H1 (cell line): ENCODE data around the gene ROR1. TPM values are rescaled to one million over a fixed set of nuclear protein-coding genes. Genes with fewer than 3 reads are reported as not detected.

ENCODE experiments used
- CTCF ChIA-PET: fragments of 300-600 bp; sonication (Branson Sonifier 250); formaldehyde crosslinking; loops from one replicate; lab custom pipeline; 2021; ENCODE audit not compliant: partially characterized antibody; lab: Charles Lee
- POLR2A ChIA-PET: fragments of 300-600 bp; sonication (Branson Sonifier 250); formaldehyde crosslinking; loops from one replicate; lab custom pipeline; 2021; ENCODE audit warnings: inconsistent platforms; ENCODE audit not compliant: partially characterized antibody; lab: Charles Lee
- DNase-seq, 2 experiments: peaks; one replicate each; pipeline versions ENCODE4 v3.0.0 to v3.0.0-alpha.2; 2010 to 2022; ENCODE audit warnings: low spot score in 2 of 2, low read depth in 1 of 2, mixed read lengths in 1 of 2
- FAIRE-seq: peaks from 2 replicates; lab custom pipeline; 2011; peaks lifted over from hg19 to GRCh38; lab: Jason Lieb, UNC
- H2AFZ ChIP-seq: 2 replicates; pipeline ENCODE4 v1.8.1; 2012; ENCODE audit warnings: low read length, inconsistent platforms
- H2AK5ac ChIP-seq: 2 replicates; pipeline ENCODE4 v1.6.1; 2013; ENCODE audit warnings: low read depth, low read length
- H2BK120ac ChIP-seq: replicated peaks from 2 replicates; pipeline ENCODE3; 2013; ENCODE audit warnings: low read depth, low read length, inconsistent platforms
- H2BK12ac ChIP-seq: 2 replicates; pipeline ENCODE4 v1.6.1; 2013; ENCODE audit warnings: low read depth, low read length
- H2BK15ac ChIP-seq: 2 replicates; pipeline ENCODE4 v1.6.1; 2013; ENCODE audit warnings: low read length
- H2BK20ac ChIP-seq: 2 replicates; pipeline ENCODE4 v1.6.1; 2013; ENCODE audit warnings: low read length
- H2BK5ac ChIP-seq: 2 replicates; pipeline ENCODE4 v1.6.1; 2013; ENCODE audit warnings: low read depth, low read length
- H3K14ac ChIP-seq: 2 replicates; pipeline ENCODE4 v1.6.1; 2013; ENCODE audit warnings: inconsistent platforms; ENCODE audit not compliant: insufficient read length
- H3K18ac ChIP-seq: 2 replicates; pipeline ENCODE4 v1.6.1; 2013; ENCODE audit warnings: low read length; ENCODE audit errors: extremely low read depth
- H3K23ac ChIP-seq: 2 replicates; pipeline ENCODE4 v1.6.1; 2013; ENCODE audit warnings: inconsistent platforms; ENCODE audit not compliant: insufficient read length
- H3K23me2 ChIP-seq: 2 replicates; pipeline ENCODE4 v1.6.1; 2013; ENCODE audit warnings: low read depth, low read length
- H3K27ac ChIP-seq: 2 replicates; pipeline ENCODE4 v1.6.1; 2011; ENCODE audit warnings: low read depth, low read length, inconsistent platforms
- H3K27me3 ChIP-seq, 4 experiments: replicated peaks in 1 of 4; 1 replicate in 1 of 4; 2 replicates in 3 of 4; pipeline versions ENCODE4 v1.6.1 to v1.8.1; 2011 to 2013; ENCODE audit warnings: low read length in 3 of 4, mild to moderate bottlenecking in 3 of 4, inconsistent platforms in 2 of 4, mixed read lengths in 2 of 4, moderate library complexity in 1 of 4; ENCODE audit not compliant: control insufficient read depth in 3 of 4, insufficient read depth in 3 of 4; ENCODE audit errors: extremely low read depth in 1 of 4
- H3K36me3 ChIP-seq, 4 experiments: 2 replicates each; pipeline versions ENCODE4 v1.6.1 to v1.8.1; 2011 to 2013; ENCODE audit warnings: mild to moderate bottlenecking in 4 of 4, low read length in 3 of 4, moderate library complexity in 2 of 4, control low read depth in 1 of 4, inconsistent platforms in 1 of 4; ENCODE audit not compliant: insufficient read depth in 4 of 4, control insufficient read depth in 2 of 4
- H3K4ac ChIP-seq: replicated peaks from 2 replicates; pipeline ENCODE3; 2013; ENCODE audit warnings: low read length, low read depth, mixed read lengths, inconsistent platforms; ENCODE audit not compliant: insufficient read length
- H3K4me1 ChIP-seq, 4 experiments: replicated peaks in 1 of 4; 1 replicate in 1 of 4; 2 replicates in 3 of 4; pipeline versions ENCODE4 v1.6.1 to v1.8.1; 2011 to 2013; ENCODE audit warnings: low read length in 3 of 4, inconsistent platforms in 2 of 4, mixed read lengths in 1 of 4; ENCODE audit not compliant: insufficient read depth in 4 of 4, control insufficient read depth in 3 of 4
- H3K4me2 ChIP-seq, 2 experiments: 2 replicates each; pipeline versions ENCODE4 v1.6.1 to v1.8.1; 2011 to 2013; ENCODE audit warnings: low read depth in 2 of 2, low read length in 2 of 2, control low read depth in 1 of 2, inconsistent platforms in 1 of 2, mild to moderate bottlenecking in 1 of 2; ENCODE audit not compliant: insufficient read depth in 1 of 2
- H3K4me3 ChIP-seq, 4 experiments: fragments of 200-600, 300-600 bp in 1 of 4; sonication (generic), shearing (Covaris generic), sonication (Bioruptor Twin) in 1 of 4; 2 replicates each; pipeline versions ENCODE4 v1.5.1 to v1.8.1; 2011 to 2016; ENCODE audit warnings: low read length in 4 of 4, low read depth in 3 of 4, control low read depth in 2 of 4, inconsistent platforms in 2 of 4, mild to moderate bottlenecking in 2 of 4, mixed read lengths in 1 of 4, moderate library complexity in 1 of 4; ENCODE audit not compliant: insufficient read depth in 2 of 4; ENCODE audit errors: extremely low read depth in 1 of 4
- H3K56ac ChIP-seq: replicated peaks from 2 replicates; pipeline ENCODE3; 2013; ENCODE audit warnings: low read depth, mild to moderate bottlenecking, mixed read lengths, low read length, inconsistent platforms; ENCODE audit not compliant: insufficient read length
- H3K79me1 ChIP-seq: 2 replicates; pipeline ENCODE4 v1.6.1; 2013; ENCODE audit warnings: low read depth, low read length, control low read depth
- H3K79me2 ChIP-seq, 2 experiments: 2 replicates each; pipeline versions ENCODE4 v1.6.1 to v1.8.1; 2012 to 2013; ENCODE audit warnings: low read length in 2 of 2, mild to moderate bottlenecking in 2 of 2, inconsistent platforms in 1 of 2; ENCODE audit not compliant: insufficient read depth in 2 of 2, control insufficient read depth in 1 of 2
- H3K9ac ChIP-seq, 4 experiments: replicated peaks in 1 of 4; 1 replicate in 1 of 4; 2 replicates in 3 of 4; pipeline versions ENCODE4 v1.6.1 to v1.8.1; 2011 to 2013; ENCODE audit warnings: low read depth in 3 of 4, low read length in 3 of 4, control low read depth in 2 of 4, mild to moderate bottlenecking in 2 of 4, moderate library complexity in 2 of 4, inconsistent platforms in 1 of 4; ENCODE audit errors: extremely low read depth in 1 of 4
- H3K9me3 ChIP-seq, 2 experiments: 2 replicates each; pipeline versions ENCODE4 v1.6.1 to v1.8.1; 2012 to 2013; ENCODE audit warnings: mild to moderate bottlenecking in 2 of 2, moderate library complexity in 2 of 2, control low read depth in 1 of 2, inconsistent platforms in 1 of 2, low read depth in 1 of 2, low read length in 1 of 2, mixed read lengths in 1 of 2; ENCODE audit not compliant: insufficient read depth in 2 of 2
- H4K20me1 ChIP-seq, 2 experiments: replicated peaks in 1 of 2; 2 replicates each; pipeline versions ENCODE3 to v1.8.1; 2011 to 2013; ENCODE audit warnings: inconsistent platforms in 2 of 2, low read length in 2 of 2, mild to moderate bottlenecking in 1 of 2; ENCODE audit not compliant: insufficient read depth in 2 of 2, control insufficient read depth in 1 of 2
- H4K5ac ChIP-seq: 2 replicates; pipeline ENCODE4 v1.6.1; 2013; ENCODE audit warnings: low read length, low read depth, mixed read lengths, inconsistent platforms; ENCODE audit not compliant: insufficient read length
- H4K8ac ChIP-seq: 2 replicates; pipeline ENCODE4 v1.8.0; 2013; ENCODE audit warnings: mild to moderate bottlenecking, moderate library complexity, low read length, inconsistent platforms; ENCODE audit not compliant: insufficient read depth; ENCODE audit errors: extremely low read depth
- H4K91ac ChIP-seq: replicated peaks from 2 replicates; pipeline ENCODE3; 2013; ENCODE audit warnings: low read length, mixed read lengths, inconsistent platforms; ENCODE audit not compliant: insufficient read length
- BRCA1 ChIP-seq: IDR thresholded peaks from 2 replicates; pipeline ENCODE4 v1.6.1; 2012; ENCODE audit warnings: low read depth, low read length, improper control_type of control experiment
- CREB1 ChIP-seq: IDR thresholded peaks from 2 replicates; pipeline ENCODE4 v1.6.1; 2012; ENCODE audit warnings: inconsistent platforms
- CTBP2 ChIP-seq: IDR thresholded peaks from 2 replicates; pipeline ENCODE4 v1.7.0; 2011; ENCODE audit warnings: borderline replicate concordance, mild to moderate bottlenecking, moderate library complexity, mixed read lengths, low read length; ENCODE audit not compliant: insufficient read depth, insufficient read length
- RAD21 ChIP-seq, 2 experiments: IDR thresholded peaks in 1 of 2; conservative IDR thresholded peaks in 1 of 2; 2 replicates each; pipeline ENCODE4 v1.6.1; 2011; ENCODE audit warnings: low read depth in 2 of 2, low read length in 2 of 2, improper control_type of control experiment in 1 of 2, inconsistent platforms in 1 of 2, mild to moderate bottlenecking in 1 of 2, moderate library complexity in 1 of 2
- SAP30 ChIP-seq: fragments of 300-600 bp; sonication (generic); IDR thresholded peaks from 2 replicates; pipeline ENCODE4 v1.7.1; 2012; ENCODE audit warnings: low read length, moderate library complexity, mild to moderate bottlenecking, inconsistent platforms; ENCODE audit not compliant: insufficient read depth, insufficient replicate concordance
- SIX5 ChIP-seq: IDR thresholded peaks from 2 replicates; pipeline ENCODE4 v1.6.1; 2011; ENCODE audit warnings: mild to moderate bottlenecking, low read depth, low read length
- SRF ChIP-seq: IDR thresholded peaks from 2 replicates; pipeline ENCODE4 v1.6.1; 2011; ENCODE audit warnings: mild to moderate bottlenecking, low read depth, low read length, moderate library complexity
- TAF1 ChIP-seq: IDR thresholded peaks from 2 replicates; pipeline ENCODE4 v1.6.1; 2011; ENCODE audit warnings: mild to moderate bottlenecking, low read depth, low read length
- WGBS, 2 experiments: shearing (Covaris generic) in 1 of 2; methylation state at CpG; one replicate each; pipeline versions ENCODE4 v1.1.6 to v1.1.7; 2013 to 2015; ENCODE audit warnings: low lambda C conversion rate in 2 of 2, mixed read lengths in 2 of 2, inconsistent platforms in 1 of 2, low coverage in 1 of 2, missing lambda C conversion rate in 1 of 2; ENCODE audit not compliant: insufficient replicate concordance in 2 of 2, insufficient coverage in 1 of 2, insufficient read length in 1 of 2; ENCODE audit errors: extremely low coverage in 1 of 2, missing lambda C conversion rate in 1 of 2; 5-methylcytosine and 5-hydroxymethylcytosine counted together
- polyA plus RNA-seq, 7 experiments: library from polyadenylated mRNA; depleted of rRNA in 3 of 7; stranded (reverse) in 5 of 7; unstranded in 2 of 7; fragments of >200 nt in 5 of 7; fragments of 200-250 nt in 2 of 7; gene quantifications; 1 replicate in 5 of 7; 2 replicates in 1 of 7; 4 replicates in 1 of 7; pipeline versions ENCODE4 v1.2.1 to v1.2.3, GENCODE V29; 2011 to 2013; ENCODE audit warnings: missing spikeins in 2 of 7, mixed read lengths in 2 of 7
- total RNA-seq: library from RNA; stranded (reverse); fragmentation: NEBNext Ultra II Directional; extraction: Animal tissue kit (Norgen Biotek cat#: 25700); gene quantifications from 2 replicates; pipeline ENCODE4 v1.2.1, GENCODE V29; 2021
- TF ChIP-seq, protein P1 (sequence below): IDR thresholded peaks from 2 replicates; pipeline ENCODE4 v1.6.1; 2012; ENCODE audit warnings: low read length, inconsistent platforms

Gene ROR1
- total and polyA plus RNA-seq, 2 of the 8 experiments (the other 6 are each of a cell fraction or from before 2014, with no cell fraction given) = 33.6 to 73.6 TPM

DNA sequence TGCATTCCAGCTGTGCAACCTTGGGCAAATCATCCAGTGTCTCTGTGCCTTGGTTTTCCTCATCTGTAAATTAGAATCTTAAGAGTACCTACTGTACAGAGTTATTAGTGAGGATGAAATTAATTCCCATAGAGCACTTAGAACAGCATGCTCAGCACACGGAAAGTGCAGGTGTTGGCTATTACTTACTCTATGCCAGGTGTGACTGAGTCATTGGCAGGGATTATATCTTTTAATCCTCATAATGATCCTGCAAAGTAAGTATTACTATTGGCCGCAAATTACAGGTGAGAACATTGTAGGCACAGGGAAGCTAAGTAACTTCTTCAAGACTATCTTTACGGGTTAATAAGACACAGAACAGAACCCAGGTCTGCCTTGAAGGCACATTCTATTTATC lies 423.3 kb downstream of the ROR1 start:
- Histone ChIP-seq H3K9me3 (no peaks in the 10 kb centered on the region; a peak in 1 of 4 replicates), H2BK5ac (no peak overlapping the region), H4K20me1 (no peaks in the 10 kb centered on the region), H3K79me1 (no peaks in the 10 kb centered on the region), H2BK20ac (no peak overlapping the region), H3K23me2 (no peaks in the 10 kb centered on the region), H3K4ac (no peak overlapping the region), H3K14ac (no peak overlapping the region), H2AK5ac (no peak overlapping the region), H3K4me3 (no peak overlapping the region), H3K36me3 (no peaks in the 10 kb centered on the region), H3K56ac (no peak overlapping the region), H3K9ac (no peak overlapping the region), H4K5ac (no peak overlapping the region), H3K4me1 (peaks cover 0 to 5% (median 0%) of the 10 kb centered on the region in 4 experiments; a peak in 2 of 7 replicates), H2AFZ (no peak overlapping the region), H2BK12ac (no peak overlapping the region), H3K27ac (no peak overlapping the region), H3K4me2 (no peak overlapping the region), H3K18ac (no peak overlapping the region), H3K23ac (no peak overlapping the region), H4K8ac (no peak overlapping the region), H2BK15ac (no peak overlapping the region), H2BK120ac (no peak overlapping the region), H4K91ac (no peak overlapping the region), H3K27me3 (no peaks in the 10 kb centered on the region), H3K79me2 (no peaks in the 10 kb centered on the region)
- CTCF ChIA-PET = interaction anchor here (0.6 to 3.0 kb wide), 5 partner anchors 55 to 578 kb away, joined by 3 to 7 read pairs (median 3); no protein-coding TSS in a partner anchor
- POLR2A ChIA-PET = interaction anchor here (1.2 kb wide), 1 partner anchor 15 kb away, joined by 3 read pairs; no protein-coding TSS in a partner anchor
- FAIRE-seq = no peak
- WGBS, 2 experiments = 80% methylated on average over 3 of the region's 3 CpGs; no CpG with 5 or more reads in 1 of the 2 experiments
- DNase-seq = no peak
- no peak for TF ChIP-seq CTBP2
- no peak for TF ChIP-seq CREB1
- TF ChIP-seq, protein P1, sequence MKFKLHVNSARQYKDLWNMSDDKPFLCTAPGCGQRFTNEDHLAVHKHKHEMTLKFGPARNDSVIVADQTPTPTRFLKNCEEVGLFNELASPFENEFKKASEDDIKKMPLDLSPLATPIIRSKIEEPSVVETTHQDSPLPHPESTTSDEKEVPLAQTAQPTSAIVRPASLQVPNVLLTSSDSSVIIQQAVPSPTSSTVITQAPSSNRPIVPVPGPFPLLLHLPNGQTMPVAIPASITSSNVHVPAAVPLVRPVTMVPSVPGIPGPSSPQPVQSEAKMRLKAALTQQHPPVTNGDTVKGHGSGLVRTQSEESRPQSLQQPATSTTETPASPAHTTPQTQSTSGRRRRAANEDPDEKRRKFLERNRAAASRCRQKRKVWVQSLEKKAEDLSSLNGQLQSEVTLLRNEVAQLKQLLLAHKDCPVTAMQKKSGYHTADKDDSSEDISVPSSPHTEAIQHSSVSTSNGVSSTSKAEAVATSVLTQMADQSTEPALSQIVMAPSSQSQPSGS = no peak
- no peak for TF ChIP-seq SRF
- TF ChIP-seq RAD21 (IDR thresholded peaks at IDR 0.05 in 1 of 2, conservative IDR thresholded peaks at IDR 0.05 in 1 of 2; ENCODE audit: low read depth in 2 of 2, low read length in 2 of 2) = no peak
- no peak for TF ChIP-seq SAP30
- TF ChIP-seq SIX5 = no peak
- no peak for TF ChIP-seq TAF1
- TF ChIP-seq BRCA1 = no peak
